Measurements from ENCODE around the gene CNTD1. TPM values are rescaled to one million over a fixed set of nuclear protein-coding genes. Genes with fewer than 3 reads are reported as not detected.
A peak's percentile ranks its signal among the peaks of the same experiment; 100 is the strongest.

CNTD1 gene
- total RNA-seq, 4 donors from 2014 or later, result not detected

DNA sequence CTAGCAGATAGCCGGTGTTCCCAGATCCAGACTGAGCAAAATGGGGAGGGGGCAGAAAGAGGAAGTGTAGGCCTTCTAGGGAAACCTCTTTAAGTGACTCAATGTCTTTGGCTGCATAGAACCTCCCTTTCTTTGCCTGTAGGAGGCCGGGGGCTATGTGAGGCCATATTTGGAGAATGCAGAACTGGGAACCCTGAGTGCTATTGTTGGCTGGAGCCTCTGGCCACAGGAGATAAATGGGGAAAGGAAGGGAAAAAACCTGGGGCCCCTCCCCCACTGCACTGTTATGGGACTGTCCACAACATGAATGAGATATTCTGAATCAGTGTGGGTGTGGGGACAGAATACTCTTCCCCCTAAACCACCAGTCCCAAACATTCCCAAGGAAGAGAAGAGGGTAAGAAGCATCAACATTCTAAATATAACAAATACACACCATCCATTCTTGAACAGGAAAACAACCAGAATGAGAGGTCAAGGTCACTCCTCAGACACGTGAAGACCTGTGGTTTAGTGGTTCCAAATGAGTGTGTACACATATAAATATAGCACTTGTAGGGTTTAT, 23.0 kb upstream of the CNTD1 start:
- Histone ChIP-seq H3K4me1 (peaks cover 0 to 23% (median 4%) of the 10 kb centered on the region in 4 donors), H3K36me3 (peaks cover 0 to 49% (median 0%) of the 10 kb centered on the region in 3 donors), H3K9me3 (no peaks in the 10 kb centered on the region), H3K27ac (no peak overlapping the region), H3K4me3 (no peak overlapping the region), H3K27me3 (no peaks in the 10 kb centered on the region)
- TF ChIP-seq, protein P1, sequence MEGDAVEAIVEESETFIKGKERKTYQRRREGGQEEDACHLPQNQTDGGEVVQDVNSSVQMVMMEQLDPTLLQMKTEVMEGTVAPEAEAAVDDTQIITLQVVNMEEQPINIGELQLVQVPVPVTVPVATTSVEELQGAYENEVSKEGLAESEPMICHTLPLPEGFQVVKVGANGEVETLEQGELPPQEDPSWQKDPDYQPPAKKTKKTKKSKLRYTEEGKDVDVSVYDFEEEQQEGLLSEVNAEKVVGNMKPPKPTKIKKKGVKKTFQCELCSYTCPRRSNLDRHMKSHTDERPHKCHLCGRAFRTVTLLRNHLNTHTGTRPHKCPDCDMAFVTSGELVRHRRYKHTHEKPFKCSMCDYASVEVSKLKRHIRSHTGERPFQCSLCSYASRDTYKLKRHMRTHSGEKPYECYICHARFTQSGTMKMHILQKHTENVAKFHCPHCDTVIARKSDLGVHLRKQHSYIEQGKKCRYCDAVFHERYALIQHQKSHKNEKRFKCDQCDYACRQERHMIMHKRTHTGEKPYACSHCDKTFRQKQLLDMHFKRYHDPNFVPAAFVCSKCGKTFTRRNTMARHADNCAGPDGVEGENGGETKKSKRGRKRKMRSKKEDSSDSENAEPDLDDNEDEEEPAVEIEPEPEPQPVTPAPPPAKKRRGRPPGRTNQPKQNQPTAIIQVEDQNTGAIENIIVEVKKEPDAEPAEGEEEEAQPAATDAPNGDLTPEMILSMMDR (IDR thresholded peaks at IDR 0.05), result no peak
- TF ChIP-seq POLR2A (IDR thresholded peaks at IDR 0.05), result no peak
- no peak for DNase-seq

DNA sequence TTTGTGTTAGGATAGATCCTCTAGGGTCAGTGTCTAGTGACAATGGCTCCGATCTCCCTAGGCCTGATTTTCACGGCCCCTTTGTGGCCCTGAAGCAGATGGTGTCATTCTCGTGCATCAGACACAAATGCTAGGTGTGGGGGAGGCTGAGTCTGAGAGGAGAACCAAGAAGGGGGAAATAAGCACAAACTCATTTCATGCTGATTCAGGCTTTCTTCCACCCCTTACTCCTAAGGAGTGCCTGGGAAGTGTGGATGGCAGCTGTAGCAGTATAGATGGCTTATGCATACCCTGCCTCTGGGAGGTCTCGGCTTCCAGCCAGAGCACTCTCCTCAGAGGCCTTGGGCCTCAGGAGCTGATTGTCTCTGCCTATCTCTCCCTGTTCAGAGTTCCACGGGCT, 20.1 kb upstream of the CNTD1 start:
- peaks cover 0 to 5% of the 10 kb centered on the region in 2 donors for H3K27me3 ChIP-seq
- no peak overlapping the region for H3K4me3 ChIP-seq
- no peak for DNase-seq
- H3K9me3 ChIP-seq, result no peaks in the 10 kb centered on the region
- H3K4me1 ChIP-seq, result peaks cover 0 to 30% (median 6%) of the 10 kb centered on the region in 4 donors
- H3K36me3 ChIP-seq, result peaks cover 0 to 49% (median 0%) of the 10 kb centered on the region in 3 donors
- TF ChIP-seq POLR2A (IDR thresholded peaks at IDR 0.05), result no peak
- TF ChIP-seq, protein P1 (IDR thresholded peaks at IDR 0.05), result no peak
- H3K27ac ChIP-seq, result no peak overlapping the region

DNA sequence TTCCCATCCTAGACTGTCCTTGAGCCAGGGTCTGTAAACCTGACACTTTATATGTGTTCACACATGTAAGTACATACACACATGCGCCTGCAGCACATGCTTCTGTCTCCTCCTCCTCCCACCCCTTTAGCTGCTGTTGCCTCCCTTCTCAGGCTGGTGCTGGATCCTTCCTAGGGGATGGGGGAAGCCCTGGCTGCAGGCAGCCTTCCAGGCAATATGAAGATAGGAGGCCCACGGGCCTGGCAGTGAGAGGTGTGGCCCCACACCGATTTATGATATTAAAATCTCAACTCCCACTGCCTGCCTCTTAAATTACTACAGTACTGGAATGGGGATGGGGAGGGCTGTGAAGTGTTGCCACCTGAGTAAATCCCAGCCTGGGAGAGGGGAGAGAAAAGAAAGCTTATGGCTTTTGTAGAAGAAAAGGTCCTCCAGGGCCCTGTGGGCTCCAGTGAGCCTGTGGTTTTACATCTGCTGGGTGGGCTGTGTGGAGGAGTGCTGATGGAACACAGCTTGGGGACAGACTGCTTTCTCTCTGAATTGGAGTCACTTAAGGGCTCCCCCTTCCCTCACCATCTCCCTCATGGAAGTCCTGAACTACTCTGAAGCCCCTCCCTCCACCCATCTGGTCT, 19.2 kb upstream of the CNTD1 start:
- peak overlapping the region in 2 of 4 donors; percentile 72 to 74 for H3K27ac ChIP-seq
- peaks cover 0 to 22% (median 4%) of the 10 kb centered on the region in 4 donors for H3K4me1 ChIP-seq
- no peak for DNase-seq
- H3K27me3 ChIP-seq, result peaks cover 0 to 5% of the 10 kb centered on the region in 2 donors
- H3K36me3 ChIP-seq, result peaks cover 0 to 49% (median 0%) of the 10 kb centered on the region in 3 donors
- H3K4me3 ChIP-seq, result no peak overlapping the region
- no peak for TF ChIP-seq POLR2A (IDR thresholded peaks at IDR 0.05)
- TF ChIP-seq, protein P1 (IDR thresholded peaks at IDR 0.05), result no peak
- H3K9me3 ChIP-seq, result no peaks in the 10 kb centered on the region

DNA sequence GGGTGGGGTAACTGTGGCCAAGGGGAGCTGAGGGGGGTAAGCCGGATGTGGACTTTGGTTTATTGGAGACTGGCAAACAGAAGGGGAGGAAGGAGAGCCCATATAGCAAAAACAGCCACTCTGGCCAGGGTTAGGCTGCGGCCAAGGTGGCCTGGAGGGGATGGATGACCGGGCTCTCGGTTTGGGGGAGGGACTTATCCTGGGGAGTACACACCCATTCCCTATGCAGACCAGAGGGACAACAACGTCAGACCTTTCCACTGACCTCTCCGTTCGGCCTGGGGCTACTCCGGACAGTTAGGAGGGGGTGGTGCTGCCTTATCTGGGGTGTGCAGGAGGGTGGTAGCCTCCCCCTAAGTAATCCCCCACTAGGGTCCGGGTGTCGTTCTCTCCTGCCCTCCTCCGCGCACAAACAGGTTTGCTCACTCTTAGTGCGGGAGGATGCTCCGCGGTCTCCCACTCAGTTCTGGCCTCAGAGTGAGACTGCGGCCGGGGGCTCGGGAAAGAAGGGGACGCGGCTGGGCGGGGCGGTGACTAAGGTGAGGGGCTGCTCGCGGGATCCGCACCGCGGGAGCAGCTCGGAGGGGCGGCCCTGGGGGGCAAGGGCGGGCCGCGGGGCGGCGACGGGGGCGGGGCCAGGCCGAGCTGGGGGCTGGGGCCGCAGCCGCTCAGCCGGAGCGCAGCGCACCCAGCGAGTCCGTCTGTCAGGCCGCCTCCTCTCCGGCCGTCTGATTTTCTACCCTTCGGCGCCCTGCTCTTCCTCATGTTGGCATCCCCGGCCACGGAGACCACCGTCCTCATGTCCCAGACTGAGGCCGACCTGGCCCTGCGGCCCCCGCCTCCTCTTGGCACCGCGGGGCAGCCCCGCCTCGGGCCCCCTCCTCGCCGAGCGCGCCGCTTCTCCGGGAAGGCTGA, 18.5 kb upstream of the CNTD1 start, which contains the start of gene WNK4:
Gene WNK4, plus strand, starts transcription at position 675 of the 915 bp plus-strand sequence. Its CDS starts 89 bp downstream, at position 764.
- Histone ChIP-seq H3K27me3 (peaks cover 0 to 10% of the 10 kb centered on the region in 2 donors), H3K4me1 (peaks cover 0 to 23% (median 4%) of the 10 kb centered on the region in 4 donors), H3K9me3 (no peaks in the 10 kb centered on the region), H3K27ac (peak within 1 kb of the TSS in 2 of 4 donors; percentile 72 to 74), H3K4me3 (peak within 1 kb of the TSS; percentile 21 to 58 (median 38)), H3K36me3 (peaks cover 0 to 45% (median 0%) of the 10 kb centered on the region in 3 donors)
- peak in 2 of 3 donors; percentile 56 to 72 for DNase-seq
- TF ChIP-seq POLR2A (IDR thresholded peaks at IDR 0.05), result no peak
- TF ChIP-seq, protein P1 (IDR thresholded peaks at IDR 0.05), result no peak

DNA sequence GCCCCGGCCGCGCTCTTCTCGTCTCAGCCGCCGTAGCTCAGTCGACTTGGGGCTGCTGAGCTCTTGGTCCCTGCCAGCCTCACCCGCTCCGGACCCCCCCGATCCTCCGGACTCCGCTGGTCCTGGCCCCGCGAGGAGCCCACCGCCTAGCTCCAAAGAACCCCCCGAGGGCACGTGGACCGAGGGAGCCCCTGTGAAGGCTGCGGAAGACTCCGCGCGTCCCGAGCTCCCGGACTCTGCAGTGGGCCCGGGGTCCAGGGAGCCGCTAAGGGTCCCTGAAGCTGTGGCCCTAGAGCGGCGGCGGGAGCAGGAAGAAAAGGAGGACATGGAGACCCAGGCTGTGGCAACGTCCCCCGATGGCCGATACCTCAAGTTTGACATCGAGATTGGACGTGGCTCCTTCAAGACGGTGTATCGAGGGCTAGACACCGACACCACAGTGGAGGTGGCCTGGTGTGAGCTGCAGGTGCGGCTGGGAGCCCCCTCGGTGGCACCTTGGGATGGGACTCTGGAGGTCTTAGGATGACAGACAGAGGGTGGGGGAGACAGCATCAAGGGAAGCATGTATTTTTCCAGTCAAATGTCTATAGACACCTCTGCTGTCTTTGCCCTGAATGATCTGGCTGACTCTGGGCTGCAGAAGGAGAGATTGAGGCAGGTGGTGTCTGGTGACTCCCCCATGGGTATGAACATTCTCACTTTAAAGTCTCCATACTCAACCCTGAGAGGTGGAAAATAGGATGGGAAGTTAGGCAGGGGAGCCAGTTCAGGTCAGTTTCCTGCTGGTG, 17.6 kb upstream of the CNTD1 start:
- peak overlapping the region in 2 of 4 donors; percentile 72 to 74 for H3K27ac ChIP-seq

More for the DNA sequence above, 17.6 kb upstream of the CNTD1 start:
- Histone ChIP-seq H3K9me3 (no peaks in the 10 kb centered on the region), H3K36me3 (peaks cover 0 to 38% (median 0%) of the 10 kb centered on the region in 3 donors), H3K4me3 (peak overlapping the region; percentile 21 to 58 (median 38)), H3K4me1 (peaks cover 0 to 26% (median 4%) of the 10 kb centered on the region in 4 donors), H3K27me3 (peaks cover 0 to 14% of the 10 kb centered on the region in 2 donors)
- no peak for DNase-seq
- TF ChIP-seq, protein P1 (IDR thresholded peaks at IDR 0.05), result no peak
- no peak for TF ChIP-seq POLR2A (IDR thresholded peaks at IDR 0.05)
